ENCODE data around the gene SMURF1.
A peak's percentile ranks its signal among the peaks of the same experiment; 100 is the strongest.

Gene SMURF1

DNA sequence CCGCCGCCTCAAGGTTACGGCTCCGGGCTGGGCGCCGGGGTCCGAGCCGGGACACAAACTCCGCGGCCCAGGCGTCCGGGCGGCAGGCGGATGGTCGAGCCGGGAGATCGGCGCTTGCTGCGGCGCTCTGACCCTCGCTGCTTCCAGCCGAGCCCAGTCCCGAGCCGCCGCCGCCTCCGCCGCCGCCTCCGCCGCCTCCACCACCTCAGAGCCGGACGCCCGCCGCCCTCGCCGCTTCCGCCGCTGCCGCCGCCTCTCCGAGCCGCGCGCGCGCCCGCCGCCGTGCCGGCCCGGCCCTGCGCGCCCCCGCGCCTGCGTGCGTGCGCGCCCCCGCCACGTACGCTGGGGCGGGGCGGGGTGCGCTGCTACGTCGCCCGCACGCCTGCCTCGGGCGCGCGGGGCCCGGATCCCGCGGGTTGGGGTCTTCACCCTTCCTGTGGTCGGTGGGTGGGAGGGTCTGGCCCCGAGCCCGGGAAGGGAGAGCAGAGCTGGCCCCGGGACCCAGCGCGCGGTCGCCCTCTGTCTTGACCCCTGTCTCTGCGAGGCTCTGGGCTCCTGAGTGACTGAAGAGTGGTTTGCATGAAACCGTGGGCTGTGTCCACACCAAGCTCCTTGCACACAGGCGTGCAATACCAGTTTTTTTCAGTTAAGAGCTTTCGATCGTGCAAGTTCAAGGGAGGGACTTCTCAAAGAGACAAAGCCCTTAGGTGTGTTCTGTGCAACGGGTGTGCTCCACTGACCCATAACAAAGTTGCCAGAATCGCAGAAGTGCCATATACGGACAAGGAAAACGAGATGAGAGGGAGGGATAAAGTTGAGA, at the start of gene SMURF1:
SMURF1 (minus strand) TSS at position 256 of the 820 bp plus-strand sequence. CDS start 328 bp downstream, outside the sequence.
- H3K4me3 ChIP-seq (ENCODE audit: low read depth, low read length): peak within 1 kb of the TSS; percentile 69
- TF ChIP-seq, protein P1, sequence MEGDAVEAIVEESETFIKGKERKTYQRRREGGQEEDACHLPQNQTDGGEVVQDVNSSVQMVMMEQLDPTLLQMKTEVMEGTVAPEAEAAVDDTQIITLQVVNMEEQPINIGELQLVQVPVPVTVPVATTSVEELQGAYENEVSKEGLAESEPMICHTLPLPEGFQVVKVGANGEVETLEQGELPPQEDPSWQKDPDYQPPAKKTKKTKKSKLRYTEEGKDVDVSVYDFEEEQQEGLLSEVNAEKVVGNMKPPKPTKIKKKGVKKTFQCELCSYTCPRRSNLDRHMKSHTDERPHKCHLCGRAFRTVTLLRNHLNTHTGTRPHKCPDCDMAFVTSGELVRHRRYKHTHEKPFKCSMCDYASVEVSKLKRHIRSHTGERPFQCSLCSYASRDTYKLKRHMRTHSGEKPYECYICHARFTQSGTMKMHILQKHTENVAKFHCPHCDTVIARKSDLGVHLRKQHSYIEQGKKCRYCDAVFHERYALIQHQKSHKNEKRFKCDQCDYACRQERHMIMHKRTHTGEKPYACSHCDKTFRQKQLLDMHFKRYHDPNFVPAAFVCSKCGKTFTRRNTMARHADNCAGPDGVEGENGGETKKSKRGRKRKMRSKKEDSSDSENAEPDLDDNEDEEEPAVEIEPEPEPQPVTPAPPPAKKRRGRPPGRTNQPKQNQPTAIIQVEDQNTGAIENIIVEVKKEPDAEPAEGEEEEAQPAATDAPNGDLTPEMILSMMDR (IDR thresholded peaks at IDR 0.05; ENCODE audit: low read depth, low read length): no peak

DNA sequence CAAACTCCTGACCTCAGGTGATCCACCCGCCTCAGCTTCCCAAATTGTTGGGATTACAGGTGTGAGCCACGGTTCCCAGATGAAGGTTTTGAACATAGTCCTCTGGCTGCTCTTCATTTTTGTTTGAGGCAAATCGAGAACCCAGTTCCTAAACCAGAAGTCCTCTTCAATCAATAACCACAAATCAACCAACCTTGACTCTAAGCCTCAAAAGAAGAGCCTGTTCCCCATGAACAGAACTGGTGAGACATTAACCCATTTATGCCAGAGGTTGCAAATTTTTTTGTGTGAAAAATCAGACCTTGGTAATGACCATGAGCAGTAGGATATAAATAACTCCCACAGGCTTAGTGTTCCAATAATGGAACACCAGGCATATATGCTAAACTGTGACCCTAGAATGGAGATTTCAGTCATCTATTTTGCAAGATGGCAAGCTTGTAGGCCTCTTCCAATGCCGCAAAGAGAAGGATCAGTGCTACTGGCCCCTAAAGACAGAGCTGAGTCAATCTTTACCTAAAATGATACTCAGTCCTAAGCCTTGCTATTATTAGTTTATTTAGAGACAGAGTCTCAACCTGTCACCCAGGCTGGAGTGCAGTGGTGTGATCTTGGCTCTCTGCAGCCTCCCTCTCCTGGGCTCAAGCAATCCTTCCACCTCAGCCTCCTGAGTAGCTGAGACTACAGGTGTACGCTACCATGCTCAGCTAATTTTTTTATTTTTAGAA, 48.1 kb upstream of the SMURF1 start:
- TF ChIP-seq, protein P1 (IDR thresholded peaks at IDR 0.05; ENCODE audit: low read depth, low read length): no peak
- H3K4me3 ChIP-seq (ENCODE audit: low read depth, low read length): no peak overlapping the region

DNA sequence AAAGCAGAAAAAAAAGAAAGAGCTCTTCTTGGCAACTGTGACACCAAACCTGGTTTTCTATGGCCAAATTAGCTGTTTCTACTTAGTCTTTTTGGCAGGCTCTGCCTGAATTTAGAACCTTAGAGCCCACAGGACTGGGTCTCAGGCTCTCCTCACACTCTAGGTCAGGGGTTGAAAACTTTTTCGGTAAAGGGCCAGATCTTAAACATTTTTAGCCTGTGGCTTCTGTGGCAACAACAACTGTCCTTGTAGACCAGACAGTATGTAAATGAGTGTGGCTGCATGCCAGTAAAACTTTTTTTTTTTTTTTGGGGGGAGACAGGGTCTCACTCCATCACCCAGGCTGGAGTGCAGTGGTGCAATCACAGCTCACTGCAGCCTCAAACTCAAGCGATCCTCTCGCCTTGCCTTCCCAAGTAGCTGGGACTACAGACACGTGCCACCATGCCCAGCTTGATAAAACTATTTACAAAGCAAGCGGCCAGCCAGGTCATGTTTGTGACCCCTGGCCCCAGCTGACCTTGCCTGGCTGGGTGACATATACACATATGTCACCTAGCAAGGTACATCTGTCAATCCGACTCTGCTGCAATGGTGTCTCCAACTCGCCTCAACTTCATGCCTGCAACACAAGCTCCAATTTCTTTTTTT, 46.6 kb upstream of the SMURF1 start:
- TF ChIP-seq, protein P1 (IDR thresholded peaks at IDR 0.05; ENCODE audit: low read depth, low read length): no peak
- no peak overlapping the region for H3K4me3 ChIP-seq (ENCODE audit: low read depth, low read length)

DNA sequence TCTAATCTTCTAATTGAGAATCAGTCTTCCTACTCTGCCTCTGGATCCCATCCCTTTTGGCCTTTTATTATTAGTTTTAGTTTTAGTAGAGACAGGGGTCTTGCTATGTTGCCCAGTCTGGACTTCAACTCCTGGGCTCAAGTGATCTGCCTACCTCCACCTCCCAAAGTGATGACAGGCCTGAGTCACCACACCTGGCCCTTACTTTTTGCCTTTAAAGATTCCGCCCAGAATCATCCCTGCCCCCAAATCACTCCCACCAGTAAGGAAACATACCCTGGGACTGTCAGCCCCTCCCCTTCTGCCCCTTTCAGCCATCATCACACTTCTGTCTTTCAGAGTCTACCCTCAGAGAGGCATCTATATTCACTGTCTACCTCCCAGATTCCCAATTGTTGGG, 45.3 kb upstream of the SMURF1 start:
- TF ChIP-seq, protein P1 (IDR thresholded peaks at IDR 0.05; ENCODE audit: low read depth, low read length): no peak
- no peak overlapping the region for H3K4me3 ChIP-seq (ENCODE audit: low read depth, low read length)

DNA sequence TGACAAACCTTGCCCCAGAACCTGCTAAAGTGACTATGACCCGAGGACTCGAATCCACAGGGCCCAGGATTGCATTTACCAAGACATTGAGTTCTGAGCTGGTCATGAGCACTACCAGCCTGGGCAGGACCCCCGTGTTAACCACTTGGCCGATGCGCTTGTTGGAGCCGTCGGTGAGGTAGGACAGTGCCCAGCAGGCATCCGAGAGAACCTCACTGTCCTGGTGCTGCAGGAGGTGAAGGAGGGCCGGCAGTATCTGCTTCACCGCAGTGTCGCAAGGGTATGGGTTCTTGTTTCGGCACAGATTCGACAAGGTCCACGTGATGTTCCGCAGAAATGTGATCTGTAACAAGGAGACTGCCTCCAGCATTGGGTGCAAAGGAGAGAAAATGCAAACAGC, 44.3 kb upstream of the SMURF1 start:
- H3K4me3 ChIP-seq (ENCODE audit: low read depth, low read length): no peak overlapping the region
- TF ChIP-seq, protein P1 (IDR thresholded peaks at IDR 0.05; ENCODE audit: low read depth, low read length): no peak

DNA sequence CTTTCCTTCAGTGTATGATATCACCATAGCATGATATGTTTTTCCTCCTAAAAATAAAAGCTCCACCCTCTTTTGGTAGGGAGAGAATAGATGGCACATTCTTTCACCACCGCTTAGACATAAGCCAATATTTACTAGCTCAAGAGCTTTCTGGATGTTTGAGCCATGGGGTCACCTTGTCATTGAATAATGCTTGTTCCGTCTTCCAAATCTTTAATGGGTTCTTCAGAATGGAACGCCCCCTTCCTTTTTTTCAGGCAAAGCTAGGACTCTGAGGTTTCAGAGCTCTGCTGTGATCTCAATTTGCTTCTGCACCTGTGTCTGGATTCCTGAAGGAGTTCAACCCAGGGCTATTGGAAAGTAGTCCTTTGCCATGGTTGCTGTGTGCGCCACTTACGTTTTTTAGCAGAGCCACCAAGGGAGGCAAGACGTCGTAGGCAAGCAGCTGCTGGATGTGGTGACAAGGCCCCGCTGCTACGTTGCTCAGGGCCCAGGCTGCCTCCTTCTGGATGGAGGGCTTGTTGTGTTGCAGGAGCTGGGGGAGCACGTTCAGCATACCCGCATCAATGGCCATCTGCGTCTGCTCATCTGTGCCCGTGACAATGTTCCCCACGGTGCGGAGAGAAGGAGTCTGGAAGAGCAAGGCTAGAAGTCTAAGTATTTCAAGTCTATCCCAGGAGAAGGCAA, 40.8 kb upstream of the SMURF1 start:
- H3K4me3 ChIP-seq (ENCODE audit: low read depth, low read length): no peak overlapping the region
- TF ChIP-seq, protein P1 (IDR thresholded peaks at IDR 0.05; ENCODE audit: low read depth, low read length): no peak

Measured in WI38 (cell line).